Gastrocnemius medialis (tissue), 4 donors: ENCODE data around the gene CFL2. TPM values are rescaled to one million over a fixed set of nuclear protein-coding genes. Genes with fewer than 3 reads are reported as not detected.
A peak's percentile ranks its signal among the peaks of the same experiment; 100 is the strongest.

ENCODE experiments used
- ATAC-seq, 2 donors: fragments of 150-250 bp; one replicate each; pipeline ENCODE4 v1.9.1; 2016
- DNase-seq, 2 donors: peaks; one replicate each; pipeline ENCODE4 v3.0.0-alpha.2; 2019
- H3K27ac ChIP-seq, 4 donors: fragments of 200-600 bp; sonication (generic); 1 replicate in 1 of 4; 2 replicates in 3 of 4; pipeline ENCODE4 v1.5.1; 2016 to 2018; ENCODE audit warnings: mild to moderate bottlenecking in 2 of 4, moderate library complexity in 1 of 4
- H3K27me3 ChIP-seq, 3 donors: fragments of 200-600 bp; sonication (generic) in 2 of 3; 1 replicate in 1 of 3; 2 replicates in 2 of 3; pipeline versions ENCODE4 v1.5.1 to v1.6.0; 2016 to 2019; ENCODE audit warnings: mild to moderate bottlenecking in 1 of 3, moderate library complexity in 1 of 3
- H3K36me3 ChIP-seq, 2 donors: fragments of 200-600 bp; sonication (generic) in 1 of 2; one replicate each; pipeline ENCODE4 v1.5.1; 2017 to 2018
- H3K4me1 ChIP-seq, 2 donors: fragments of 200-600 bp; sonication (generic) in 1 of 2; one replicate each; pipeline ENCODE4 v1.5.1; 2016 to 2017; ENCODE audit warnings: mild to moderate bottlenecking in 2 of 2
- H3K4me3 ChIP-seq, 4 donors: fragments of 200-600 bp; sonication (generic) in 3 of 4; 1 replicate in 1 of 4; 2 replicates in 3 of 4; pipeline ENCODE4 v1.5.1; 2016 to 2019; ENCODE audit warnings: mild to moderate bottlenecking in 2 of 4
- H3K9me3 ChIP-seq, 3 donors: fragments of 200-600 bp; sonication (generic) in 2 of 3; 1 replicate in 1 of 3; 2 replicates in 2 of 3; pipeline ENCODE4 v1.5.1; 2016 to 2019
- POLR2A ChIP-seq, 2 donors: fragments of 450-650 bp; IDR thresholded peaks; one replicate each; pipeline ENCODE4 v1.6.1; 2017; ENCODE audit warnings: antibody characterized with exemption in 2 of 2, mild to moderate bottlenecking in 2 of 2, moderate library complexity in 2 of 2
- in situ Hi-C, 4 donors: fragments of 200-750 bp; cut with MboI; loops; one replicate each; pipeline versions ENCODE4 v1.15.0 to v1.8.0; 2017; ENCODE audit warnings: low sequenced_read_pairs in 4 of 4
- intact Hi-C: fragments of 100-400 bp; cut with DNase I; formaldehyde crosslinking; loops from one replicate; pipeline ENCODE4 v1.15.1; 2023; ENCODE audit warnings: low total_unique reads
- total RNA-seq, 4 donors: library from RNA; depleted of rRNA; stranded (reverse); fragments of >200 nt; gene quantifications; one replicate each; pipeline versions ENCODE4 v1.1.0 to v1.2.3, GENCODE V29; 2016
- TF ChIP-seq, protein P1 (sequence below), 5 experiments: fragments of 450-650 bp in 3 of 5; fragments of 200-600 bp in 2 of 5; sonication (generic) in 2 of 5; IDR thresholded peaks in 4 of 5; conservative IDR thresholded peaks in 1 of 5; 1 replicate in 4 of 5; 2 replicates in 1 of 5; pipeline ENCODE4 v1.5.1; 2016 to 2019; ENCODE audit warnings: antibody characterized with exemption in 5 of 5, mild to moderate bottlenecking in 3 of 5, moderate library complexity in 3 of 5

The CFL2 gene
- total RNA-seq, 4 donors from 2014 or later, result 331 to 434 (median 371) TPM

DNA sequence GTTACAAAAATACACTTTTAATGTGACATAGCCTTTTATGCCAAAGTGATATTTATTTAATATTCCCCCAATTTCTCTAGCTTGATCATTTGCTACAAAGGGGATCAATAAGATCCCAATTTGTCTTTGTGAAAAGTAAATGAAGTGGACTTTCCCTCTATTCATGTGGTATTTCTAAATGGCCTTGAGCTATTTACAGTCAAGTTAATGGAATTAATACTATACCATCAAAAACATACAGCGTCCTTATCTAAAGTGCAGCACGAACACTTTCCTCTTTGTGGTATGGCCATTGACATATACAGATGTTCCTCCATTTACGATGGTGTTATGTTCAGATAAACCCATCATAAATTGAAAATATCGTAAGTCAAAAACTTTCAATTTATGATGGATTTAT is 23.2 kb downstream of the CFL2 start:
- no peak overlapping the region for H3K27ac ChIP-seq
- H3K4me1 ChIP-seq, result peaks cover 8 to 11% of the 10 kb centered on the region in 2 donors
- H3K9me3 ChIP-seq, result no peaks in the 10 kb centered on the region
- no peak for DNase-seq
- in situ Hi-C loops (no loop called here), intact Hi-C loops (no loop called here)
- H3K4me3 ChIP-seq, result no peak overlapping the region
- ATAC-seq, result no peak
- no peaks in the 10 kb centered on the region for H3K27me3 ChIP-seq
- TF ChIP-seq POLR2A (IDR thresholded peaks at IDR 0.05), result no peak
- TF ChIP-seq, protein P1, sequence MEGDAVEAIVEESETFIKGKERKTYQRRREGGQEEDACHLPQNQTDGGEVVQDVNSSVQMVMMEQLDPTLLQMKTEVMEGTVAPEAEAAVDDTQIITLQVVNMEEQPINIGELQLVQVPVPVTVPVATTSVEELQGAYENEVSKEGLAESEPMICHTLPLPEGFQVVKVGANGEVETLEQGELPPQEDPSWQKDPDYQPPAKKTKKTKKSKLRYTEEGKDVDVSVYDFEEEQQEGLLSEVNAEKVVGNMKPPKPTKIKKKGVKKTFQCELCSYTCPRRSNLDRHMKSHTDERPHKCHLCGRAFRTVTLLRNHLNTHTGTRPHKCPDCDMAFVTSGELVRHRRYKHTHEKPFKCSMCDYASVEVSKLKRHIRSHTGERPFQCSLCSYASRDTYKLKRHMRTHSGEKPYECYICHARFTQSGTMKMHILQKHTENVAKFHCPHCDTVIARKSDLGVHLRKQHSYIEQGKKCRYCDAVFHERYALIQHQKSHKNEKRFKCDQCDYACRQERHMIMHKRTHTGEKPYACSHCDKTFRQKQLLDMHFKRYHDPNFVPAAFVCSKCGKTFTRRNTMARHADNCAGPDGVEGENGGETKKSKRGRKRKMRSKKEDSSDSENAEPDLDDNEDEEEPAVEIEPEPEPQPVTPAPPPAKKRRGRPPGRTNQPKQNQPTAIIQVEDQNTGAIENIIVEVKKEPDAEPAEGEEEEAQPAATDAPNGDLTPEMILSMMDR (IDR thresholded peaks at IDR 0.05 in 4 of 5, conservative IDR thresholded peaks at IDR 0.05 in 1 of 5), result no peak
- H3K36me3 ChIP-seq, result no peaks in the 10 kb centered on the region

DNA sequence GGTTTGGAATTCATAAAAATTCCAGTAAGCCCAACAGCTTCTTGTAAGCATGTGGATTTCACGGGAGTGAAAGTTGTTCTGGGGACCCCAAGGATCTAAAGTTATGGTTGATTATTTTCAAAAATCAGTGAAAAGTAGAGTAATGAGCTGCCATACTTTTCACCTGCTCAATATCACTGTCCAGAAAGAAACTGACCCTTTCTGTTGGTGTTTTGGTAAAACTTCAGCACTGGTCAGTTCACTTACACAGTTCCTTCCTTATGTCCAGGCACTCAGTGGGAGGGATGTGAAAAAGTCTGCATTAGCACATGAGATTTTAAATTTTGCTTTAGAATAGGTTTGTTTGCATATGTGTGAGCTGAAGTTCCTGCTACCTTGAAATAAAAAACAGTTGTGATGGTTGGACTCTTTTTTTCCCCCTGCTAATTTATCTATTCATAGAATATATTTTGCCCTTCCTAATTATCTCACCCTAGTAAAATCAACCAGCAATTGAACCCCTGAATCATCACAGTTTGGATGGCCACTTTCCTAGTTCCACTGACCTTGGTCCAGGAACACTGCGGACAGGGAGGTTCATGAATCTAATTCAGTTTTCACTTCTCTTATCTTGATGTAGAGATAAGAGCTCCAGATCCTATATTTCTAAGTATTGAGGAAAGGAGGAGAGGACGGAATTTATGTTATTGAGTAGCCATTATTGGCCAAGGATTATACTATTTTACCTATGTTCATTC is 25.8 kb downstream of the CFL2 start:
- no peak overlapping the region for H3K27ac ChIP-seq
- in situ Hi-C loops, result no loop called here
- H3K4me3 ChIP-seq, result no peak overlapping the region
- peaks cover 10% of the 10 kb centered on the region in 2 donors for H3K4me1 ChIP-seq
- no peak for DNase-seq
- no peak for ATAC-seq
- intact Hi-C loops, result no loop called here
- TF ChIP-seq, protein P1 (IDR thresholded peaks at IDR 0.05 in 4 of 5, conservative IDR thresholded peaks at IDR 0.05 in 1 of 5), result no peak
- no peaks in the 10 kb centered on the region for H3K9me3 ChIP-seq
- no peaks in the 10 kb centered on the region for H3K27me3 ChIP-seq
- H3K36me3 ChIP-seq, result no peaks in the 10 kb centered on the region

DNA sequence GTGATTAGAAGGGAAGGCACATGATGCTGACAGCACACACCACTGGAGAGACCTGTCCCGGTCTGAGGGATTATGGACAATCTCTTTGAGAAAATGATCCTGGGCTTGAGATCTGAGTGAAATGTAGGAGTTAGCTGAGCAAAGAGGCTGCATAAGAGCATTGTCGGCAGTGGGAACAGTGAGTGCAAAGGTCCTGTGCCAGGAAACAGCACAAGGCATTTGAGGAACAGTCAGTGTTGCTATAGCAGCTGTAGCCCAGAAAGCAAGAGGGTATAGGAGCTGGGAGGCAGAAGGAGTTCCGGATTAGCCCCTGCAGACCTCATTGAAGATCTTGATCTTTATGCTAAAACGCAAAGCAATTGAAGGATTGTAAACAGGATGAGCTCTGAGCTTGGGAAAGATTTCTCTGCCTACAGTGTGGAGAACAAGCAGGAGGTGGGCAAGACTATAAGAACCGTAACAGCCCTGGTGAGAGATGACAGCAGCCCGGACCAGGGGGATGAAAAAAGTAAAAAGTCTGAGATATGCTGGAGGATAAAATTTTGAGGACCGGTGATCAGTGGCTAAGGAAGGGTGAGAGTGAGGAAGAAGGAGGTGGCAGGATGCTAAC is 28.5 kb downstream of the CFL2 start:
- H3K9me3 ChIP-seq, result no peaks in the 10 kb centered on the region
- intact Hi-C loops, result no loop called here
- peaks cover 16 to 17% of the 10 kb centered on the region in 2 donors for H3K4me1 ChIP-seq
- ATAC-seq (no peak), DNase-seq (no peak)
- H3K27ac ChIP-seq, result no peak overlapping the region
- TF ChIP-seq POLR2A (IDR thresholded peaks at IDR 0.05), result no peak
- TF ChIP-seq, protein P1 (IDR thresholded peaks at IDR 0.05 in 4 of 5, conservative IDR thresholded peaks at IDR 0.05 in 1 of 5), result no peak
- no peak overlapping the region for H3K4me3 ChIP-seq
- no peaks in the 10 kb centered on the region for H3K27me3 ChIP-seq
- no peaks in the 10 kb centered on the region for H3K36me3 ChIP-seq
- in situ Hi-C loops, result no loop called here

DNA sequence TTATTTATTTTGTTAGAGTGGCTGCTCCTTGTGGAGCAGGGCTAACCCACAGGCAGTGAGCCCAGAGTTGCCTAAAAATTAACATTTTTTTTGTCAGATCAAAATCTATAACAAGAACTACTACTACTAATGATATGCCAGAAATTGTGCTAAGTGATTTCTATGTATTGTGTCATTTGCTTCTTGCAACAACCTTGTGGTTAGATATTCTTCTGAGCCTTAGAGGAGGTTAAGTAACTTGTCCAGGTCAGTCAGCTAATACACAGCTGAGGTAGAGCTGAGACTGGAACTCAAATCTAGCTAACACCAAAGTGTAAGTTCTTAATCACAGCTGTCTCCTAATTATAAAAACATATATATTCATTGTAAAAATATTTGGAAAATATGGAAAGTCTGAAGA is 29.8 kb downstream of the CFL2 start:
- Histone ChIP-seq H3K36me3 (no peaks in the 10 kb centered on the region), H3K27ac (no peak overlapping the region), H3K27me3 (no peaks in the 10 kb centered on the region), H3K9me3 (no peaks in the 10 kb centered on the region), H3K4me1 (peaks cover 22 to 24% of the 10 kb centered on the region in 2 donors), H3K4me3 (no peak overlapping the region)
- no peak for DNase-seq
- in situ Hi-C loops (no loop called here), intact Hi-C loops (no loop called here)
- TF ChIP-seq, protein P1 (IDR thresholded peaks at IDR 0.05 in 4 of 5, conservative IDR thresholded peaks at IDR 0.05 in 1 of 5), result no peak
- TF ChIP-seq POLR2A (IDR thresholded peaks at IDR 0.05), result no peak
- ATAC-seq, result peak in 1 of 2 donors; percentile 32
